Activated CD4-positive, alpha-beta T cell treated with anti-CD3 and anti-CD28 coated beads for 4 hours (primary cell): ENCODE data around the gene GPSM3.
"Not testable (repeated sequence)": the region's sequence is repeated elsewhere in the genome, so short reads cannot be mapped to it uniquely, and the experiment has no call there.

ENCODE experiments used
- DNase-seq, 2 donors: peaks; one replicate each; pipeline ENCODE4 v3.0.0-alpha.2; 2020

Gene GPSM3

GRCh38 chr6:32186151-32186840 is 6.1 kb downstream of the GPSM3 start:
- DNase-seq = not testable (repeated sequence)

- DNase-seq = peak; percentile 57 to 64
Measured at GRCh38 chr6:32185681-32186131, 6.7 kb downstream of the GPSM3 start.

GRCh38 chr6:32184084-32184640 is 8.3 kb downstream of the GPSM3 start, which contains the start of gene AGER:
TSS of gene AGER (minus strand) at chr6:32184253. CDS start at chr6:32184222, 31 bp downstream.
- no peak for DNase-seq

- DNase-seq = no peak
Measured at GRCh38 chr6:32183483-32184083, 8.9 kb downstream of the GPSM3 start.

- DNase-seq = no peak
Measured at GRCh38 chr6:32183030-32183429, 9.4 kb downstream of the GPSM3 start.

- DNase-seq = no peak
Measured at GRCh38 chr6:32182555-32182981, 9.9 kb downstream of the GPSM3 start.

GRCh38 chr6:32181915-32182529 is 10.4 kb downstream of the GPSM3 start:
- DNase-seq = no peak

- DNase-seq = no peak
Measured at GRCh38 chr6:32181148-32181702, 11.2 kb downstream of the GPSM3 start.

- DNase-seq = no peak
Measured at GRCh38 chr6:32179766-32180405, 12.6 kb downstream of the GPSM3 start.

- DNase-seq = no peak
Measured at GRCh38 chr6:32178547-32179440, 13.6 kb downstream of the GPSM3 start.

- DNase-seq = peak; percentile 92 to 93
Measured at GRCh38 chr6:32177788-32178546, 14.5 kb downstream of the GPSM3 start, which contains the start of gene RNF5. TSS of gene RNF5 (plus strand) at chr6:32178405. CDS start at chr6:32178512, 107 bp downstream.

GRCh38 chr6:32177183-32177787 is 15.2 kb downstream of the GPSM3 start:
- peak in 1 of 2 donors; percentile 31 for DNase-seq

GRCh38 chr6:32176476-32177182 is 15.8 kb downstream of the GPSM3 start:
- no peak for DNase-seq

- peak; percentile 93 to 97 for DNase-seq
Measured at GRCh38 chr6:32175711-32176475, 16.6 kb downstream of the GPSM3 start, which contains the start of gene AGPAT1. TSS of gene AGPAT1 (minus strand) at chr6:32176084. CDS start at chr6:32171496, 4,588 bp downstream.

GRCh38 chr6:32175322-32175710 is 17.1 kb downstream of the GPSM3 start:
- no peak for DNase-seq

- no peak for DNase-seq
Measured at GRCh38 chr6:32174416-32174815, 18.0 kb downstream of the GPSM3 start.

GRCh38 chr6:32173051-32173727 is 19.3 kb downstream of the GPSM3 start:
- DNase-seq = no peak

GRCh38 chr6:32171234-32171633 is 21.2 kb downstream of the GPSM3 start:
- DNase-seq = no peak
